GM19397 (cell line): ENCODE measurements around the gene NR1D1.

Experiments
- ATAC-seq: cut with Tn5 transposase; IDR thresholded peaks from one replicate; pipeline ENCODE4 v1.9.1; 2021; ENCODE audit warnings: mild to moderate bottlenecking, moderate library complexity; ENCODE audit not compliant: unreplicated experiment

Gene NR1D1

DNA sequence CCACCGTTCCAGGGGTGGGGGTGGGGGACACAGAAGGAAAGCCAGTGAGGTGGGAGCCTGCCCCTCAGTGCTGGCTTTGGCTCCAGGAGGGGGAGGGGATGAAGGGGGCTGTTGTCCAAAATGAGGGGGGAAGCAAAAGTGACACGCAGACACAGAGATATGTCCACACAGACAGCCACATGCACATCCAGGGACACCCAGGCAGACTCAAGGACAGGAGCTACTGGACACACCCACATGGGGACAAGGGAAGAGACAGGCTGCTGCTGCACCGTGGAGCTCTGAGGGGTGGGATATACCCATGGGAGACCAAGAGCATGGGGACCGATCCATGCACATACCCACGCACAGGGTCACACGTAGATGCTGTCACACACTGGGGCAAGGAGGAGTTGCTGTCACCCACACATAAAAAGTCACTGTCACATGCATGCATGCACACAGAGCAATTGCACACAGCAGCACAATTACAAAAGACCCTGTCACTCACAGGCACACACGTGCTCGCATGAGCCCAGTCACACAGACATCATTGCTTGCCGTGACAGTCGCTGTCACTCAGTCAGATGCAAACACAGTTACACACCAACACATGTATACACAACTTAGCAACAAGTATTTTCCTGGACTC, 36.4 kb downstream of the NR1D1 start:
- ATAC-seq, result no peak

DNA sequence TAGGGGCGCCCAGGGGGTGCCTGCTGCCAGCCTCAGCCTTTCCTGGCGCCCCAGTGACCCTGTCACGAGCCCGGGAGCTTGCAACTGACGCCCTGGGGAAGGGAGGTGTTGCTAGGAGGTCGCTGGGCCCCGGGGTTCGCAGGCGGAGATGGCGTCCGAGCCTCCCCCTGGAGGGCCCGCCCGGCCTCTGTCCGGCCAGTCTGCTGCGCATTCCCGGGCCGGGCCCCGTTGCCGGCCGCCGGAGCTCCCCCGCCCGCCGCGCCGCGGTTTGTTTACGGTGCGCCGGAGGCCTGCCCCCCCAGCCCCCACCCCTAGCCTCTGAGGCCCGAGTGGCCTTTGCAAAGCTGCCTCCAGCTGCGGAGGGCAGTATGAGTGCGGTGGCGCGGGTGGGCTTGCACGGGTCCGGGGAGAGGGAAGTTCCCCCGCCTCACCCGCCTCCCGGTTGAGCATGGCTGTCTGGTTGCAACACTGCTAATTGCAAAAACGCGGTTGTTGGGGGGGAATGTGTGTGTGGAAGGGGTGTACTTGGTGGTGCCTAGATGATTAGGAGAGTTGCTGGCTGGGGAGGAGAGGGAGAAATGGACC, 37.1 kb downstream of the NR1D1 start:
- ATAC-seq, result peak; percentile 31

DNA sequence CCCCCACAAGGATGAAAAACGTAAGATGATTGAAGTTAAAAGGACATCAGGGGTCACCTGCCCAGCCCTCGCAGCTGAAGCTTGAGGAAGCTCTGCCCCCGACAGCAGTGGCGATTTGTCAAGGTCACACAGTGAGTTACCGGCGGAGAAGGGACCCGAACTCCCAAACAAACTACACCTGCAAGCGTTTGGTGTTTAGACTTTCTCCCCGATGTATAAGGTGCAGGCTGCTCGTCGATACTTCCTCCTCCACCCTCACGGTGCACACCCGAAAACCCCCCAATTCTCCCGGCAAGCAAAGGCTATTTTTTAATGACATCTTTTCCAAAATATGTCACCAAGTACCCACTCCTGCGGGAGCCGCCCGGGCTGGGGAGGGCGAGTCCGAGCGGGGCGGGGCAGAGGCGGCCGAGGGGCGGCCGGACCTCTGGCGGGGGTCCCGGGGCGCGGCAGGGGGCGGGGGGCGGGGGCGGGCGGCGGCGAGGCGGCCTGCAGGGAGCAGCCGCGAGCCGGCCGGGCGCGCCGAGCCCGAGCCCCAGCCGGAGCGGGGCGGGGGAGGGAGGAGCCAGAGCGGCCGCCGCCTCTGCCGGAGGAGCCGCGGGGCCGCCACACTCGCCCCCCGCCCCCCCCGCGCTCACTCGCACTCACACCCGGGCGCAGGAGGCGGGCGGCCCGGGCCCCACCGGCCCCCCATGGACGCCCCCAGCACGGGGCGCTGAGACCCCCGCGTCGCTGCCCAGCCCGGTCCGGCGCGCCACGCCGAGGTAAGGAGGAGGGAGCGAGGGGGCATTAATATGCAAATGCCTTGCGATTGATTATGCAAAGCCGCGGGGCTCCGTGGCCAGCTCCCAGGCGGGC, 37.8 kb downstream of the NR1D1 start, which contains the start of gene THRA:
TSS of gene THRA (plus strand) at position 637 of the 858 bp plus-strand sequence. CDS start 11,524 bp downstream, outside the sequence.
- peak; percentile 65 for ATAC-seq

DNA sequence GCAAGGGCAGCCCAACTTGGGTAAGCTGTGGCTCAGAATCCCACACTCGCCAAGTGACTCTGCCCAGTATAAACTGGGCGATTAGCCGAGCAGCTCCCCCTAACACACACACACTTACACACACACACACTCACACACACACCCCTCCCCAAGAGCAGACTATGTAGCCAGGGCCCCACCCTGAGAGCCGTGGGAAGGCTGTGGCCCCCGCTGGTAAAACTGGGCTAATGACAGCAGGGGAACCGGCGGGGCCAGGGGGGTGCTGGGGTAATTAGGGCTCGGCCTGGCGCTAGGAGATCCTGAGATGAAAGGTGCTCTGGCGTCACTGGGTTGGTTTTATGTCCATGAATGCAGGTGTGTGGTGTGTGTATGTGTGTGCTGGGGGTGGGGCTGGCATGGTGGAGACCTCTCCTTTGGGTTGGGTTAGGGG, 38.8 kb downstream of the NR1D1 start:
- no peak for ATAC-seq

DNA sequence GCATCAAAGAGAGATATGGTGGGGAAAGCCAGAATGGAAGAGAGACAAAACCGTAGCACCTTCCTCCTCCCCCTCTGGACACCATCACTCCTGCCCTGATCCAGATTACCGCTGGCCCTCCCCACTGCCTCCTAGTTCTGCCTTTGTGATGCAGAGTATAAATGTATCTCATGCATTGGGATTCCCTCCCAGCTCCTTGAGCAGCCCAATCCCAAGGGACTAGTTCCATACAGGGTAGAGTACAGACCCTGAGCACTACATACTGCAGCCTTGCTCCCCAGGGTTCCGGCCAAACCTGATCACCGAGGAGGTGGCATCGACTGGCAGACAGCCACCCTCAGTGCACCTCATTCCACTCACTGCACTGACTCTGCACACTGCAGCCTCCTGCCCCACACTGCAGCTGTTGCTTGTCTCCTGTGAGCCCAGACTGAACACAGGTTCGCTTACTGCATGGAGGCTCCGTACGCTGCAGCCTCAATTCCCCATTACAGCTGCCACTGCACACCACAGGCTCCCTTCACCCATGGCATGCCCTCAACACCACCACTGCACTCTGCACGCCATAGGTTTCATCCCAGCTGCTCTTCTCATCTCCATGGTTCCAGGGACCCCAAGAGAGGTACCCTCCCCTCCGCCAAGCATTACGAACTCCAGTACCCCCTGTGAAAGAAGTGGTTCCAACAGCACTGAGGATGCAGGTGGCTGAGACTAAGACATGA, 39.3 kb downstream of the NR1D1 start:
- ATAC-seq, result no peak

DNA sequence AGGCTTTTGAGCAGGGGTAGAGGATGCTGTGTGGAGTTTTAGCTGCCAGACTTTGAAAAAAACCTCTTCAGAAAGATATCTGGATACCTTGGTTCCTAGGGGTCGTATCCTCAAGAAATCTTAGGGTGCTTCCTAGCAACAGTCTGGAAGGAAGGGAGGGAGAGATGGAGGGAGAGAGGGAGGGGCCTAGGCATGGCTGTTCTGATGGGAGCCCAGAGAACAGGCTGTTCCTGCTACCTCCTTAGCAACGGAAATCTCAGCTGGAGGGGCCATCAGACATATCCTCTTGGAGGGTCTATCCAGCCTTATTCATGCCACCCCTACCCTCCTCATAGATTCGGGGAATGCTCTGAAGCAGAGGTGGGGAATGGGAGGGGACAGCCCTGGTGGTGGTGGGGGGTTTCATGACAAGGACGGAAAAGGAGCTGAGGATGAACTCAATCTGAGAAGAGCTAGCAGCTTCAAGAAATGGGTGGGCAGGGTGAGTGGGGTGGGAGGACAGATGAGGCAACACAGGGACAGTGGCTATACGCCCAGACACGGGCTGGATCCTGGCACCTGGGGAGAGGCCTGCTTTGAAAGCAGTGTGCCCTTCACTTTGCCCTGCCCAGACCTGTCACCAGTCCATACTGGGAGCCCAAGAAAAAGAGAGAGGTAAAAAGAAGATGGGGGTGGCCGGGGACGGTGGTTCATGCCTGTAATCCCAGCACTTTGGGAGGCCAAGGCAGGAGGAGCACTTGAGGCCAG, 40.5 kb downstream of the NR1D1 start:
- no peak for ATAC-seq

DNA sequence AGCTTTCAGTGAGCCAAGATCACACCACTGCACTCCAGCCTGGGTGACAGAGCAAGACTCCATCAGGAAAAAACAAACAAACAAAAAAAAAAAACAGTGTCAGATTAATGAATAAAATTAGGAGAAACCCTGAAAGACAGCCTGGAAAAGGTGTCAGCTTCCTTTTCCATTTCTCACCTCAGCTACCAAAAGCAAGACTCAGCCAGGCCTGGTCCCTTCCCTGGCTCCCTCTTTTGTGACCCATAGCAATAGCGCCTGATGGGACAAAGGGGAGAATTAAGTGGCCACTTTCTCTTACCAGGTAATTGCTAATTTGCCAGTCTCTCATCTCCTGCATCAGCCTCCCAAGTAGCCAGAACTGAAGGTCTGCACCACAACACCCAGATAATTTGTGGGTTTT, 41.5 kb downstream of the NR1D1 start:
- no peak for ATAC-seq

DNA sequence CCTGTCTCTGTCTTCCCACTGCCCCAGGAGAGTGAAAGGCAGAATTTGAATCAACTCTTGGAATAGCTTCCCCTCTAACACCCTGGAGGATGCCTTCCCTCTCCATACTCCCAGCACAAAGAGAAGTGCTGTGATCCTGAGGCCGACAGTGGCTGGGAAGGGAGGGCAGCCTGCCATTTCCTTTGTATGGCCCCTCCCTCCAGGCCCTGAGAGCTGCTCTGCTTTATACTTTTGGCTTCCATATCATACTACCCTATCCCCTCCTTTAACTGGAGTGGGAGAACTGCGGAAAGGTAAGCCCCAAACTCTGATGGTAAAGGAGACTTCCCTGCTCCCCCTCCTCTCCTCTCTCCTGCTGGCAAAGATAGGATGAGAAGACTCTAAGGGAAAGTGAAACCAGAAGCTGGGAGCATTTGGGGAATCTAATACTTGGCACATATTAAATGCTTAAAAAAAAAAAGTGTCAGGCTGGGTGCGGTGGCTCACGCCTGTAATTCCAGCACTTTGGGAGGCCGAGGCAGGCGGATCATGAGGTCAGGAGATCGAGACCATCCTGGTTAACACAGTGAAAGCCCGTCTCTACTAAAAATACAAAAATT, 42.1 kb downstream of the NR1D1 start:
- ATAC-seq, result no peak

DNA sequence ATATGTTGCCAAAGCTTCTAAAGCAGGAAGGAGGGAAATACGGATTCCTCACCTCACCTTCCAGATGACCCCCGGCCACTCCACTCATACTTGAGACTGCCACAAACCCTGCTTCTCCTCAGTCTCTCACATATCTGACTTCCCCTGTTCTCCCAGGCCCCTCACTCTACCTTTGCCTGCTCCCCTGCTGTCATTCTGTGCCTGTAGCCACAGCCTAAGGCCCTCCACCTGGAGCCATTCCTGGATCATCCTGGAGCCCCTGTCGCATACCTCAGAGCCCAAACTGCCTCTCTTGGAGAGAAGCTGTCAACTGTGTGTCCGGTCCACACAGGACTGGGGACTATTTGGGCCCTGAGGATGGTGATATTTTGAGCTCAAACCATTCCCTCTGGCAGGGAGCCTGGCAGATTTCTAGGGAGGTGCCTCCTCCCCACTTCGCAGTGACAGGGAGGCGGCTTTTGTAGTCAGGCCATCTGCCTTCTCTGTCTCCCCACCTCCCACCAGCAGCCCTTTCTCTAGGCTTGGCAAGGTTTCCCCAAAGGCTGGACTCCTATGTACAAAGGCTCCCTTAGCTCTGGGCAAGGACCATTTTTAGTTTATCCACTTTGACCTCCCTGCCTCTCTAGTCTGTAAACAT, 43.9 kb downstream of the NR1D1 start:
- ATAC-seq, result no peak
